ENCODE measurements around the gene SPAST. TPM values are rescaled to one million over a fixed set of nuclear protein-coding genes. Genes with fewer than 3 reads are reported as not detected.

The SPAST gene
- total and polyA plus RNA-seq, 2 donors (not counting 1 experiment from before 2014, with no cell fraction given) = 6.2 to 26.8 TPM

- Mint-ChIP-seq H3K9me3 (ENCODE audit: insufficient read depth) (no peaks in the 10 kb centered on the region), H3K4me3 (no peak overlapping the region), H3K4me1 (no peaks in the 10 kb centered on the region), H3K27me3 (no peaks in the 10 kb centered on the region), H3K27ac (no peak overlapping the region)
- H3K27ac ChIP-seq (ENCODE audit: low read length in 2 of 2) = no peak overlapping the region
- ATAC-seq (ENCODE audit: low read depth) = no peak
- no peaks in the 10 kb centered on the region for H3K4me1 ChIP-seq (ENCODE audit: control insufficient read depth in 2 of 2, insufficient read depth in 2 of 2, low read length in 2 of 2)
- H3K4me2 ChIP-seq (replicated peaks; ENCODE audit: low read depth, low read length, poor library complexity, severe bottlenecking) = no peak overlapping the region
- H3K9ac ChIP-seq (ENCODE audit: low read length) = no peak overlapping the region
- intact Hi-C loops (cut with micrococcal nuclease) = no loop called here
- H4K20me1 ChIP-seq (ENCODE audit: control insufficient read depth, insufficient read depth, low read length, poor library complexity, severe bottlenecking) = no peaks in the 10 kb centered on the region
- CTCF ChIA-PET = interaction anchor here (1.2 kb wide), 1 partner anchor 9 kb away, joined by 3 read pairs; no protein-coding TSS in a partner anchor
- WGBS (ENCODE audit: insufficient coverage) = no CpG with 5 or more reads among the region's 3 CpGs
- H3K4me3 ChIP-seq (ENCODE audit: control extremely low read depth in 1 of 5, extremely low read depth in 1 of 5, insufficient read depth in 1 of 5, low read depth in 2 of 5, low read length in 4 of 5) = no peak overlapping the region
- H3K27me3 ChIP-seq (replicated peaks in 1 of 4; ENCODE audit: control extremely low read depth in 1 of 4, control insufficient read depth in 3 of 4, insufficient read depth in 4 of 4, low read length in 3 of 4) = no peaks in the 10 kb centered on the region
- H2AFZ ChIP-seq (ENCODE audit: insufficient read depth, low read depth, low read length, poor library complexity, severe bottlenecking) = no peak overlapping the region
- TF ChIP-seq EZH2 (IDR thresholded peaks at IDR 0.05; ENCODE audit: borderline replicate concordance, insufficient read depth, low read depth, low read length, poor library complexity, severe bottlenecking) = no peak
- no peak for TF ChIP-seq CTCF (IDR thresholded peaks at IDR 0.05)
- POLR2A ChIA-PET = no interaction called here
- H3K79me2 ChIP-seq (ENCODE audit: control insufficient read depth, insufficient read depth, low read length) = no peaks in the 10 kb centered on the region
- no peaks in the 10 kb centered on the region for H3K9me3 ChIP-seq (ENCODE audit: control extremely low read depth in 1 of 3, control insufficient read depth in 2 of 3, insufficient read depth in 1 of 3, low read length in 2 of 3)
- DNase-seq = no peak
- H3K36me3 ChIP-seq (replicated peaks in 1 of 2; ENCODE audit: control extremely low read depth in 1 of 2, control insufficient read depth in 1 of 2, extremely low read depth in 1 of 2, insufficient read depth in 2 of 2, low read length in 1 of 2) = peaks cover 15 to 25% of the 10 kb centered on the region in 2 experiments
These were observed 54.7 kb downstream of the SPAST start for GRCh38 chr2:32118055-32118454.

GRCh38 chr2:32119161-32119560, 55.8 kb downstream of the SPAST start:
- ATAC-seq (ENCODE audit: low read depth) = no peak

More at GRCh38 chr2:32119161-32119560, 55.8 kb downstream of the SPAST start:
- no peak for DNase-seq
- H2AFZ ChIP-seq (ENCODE audit: insufficient read depth, low read depth, low read length, poor library complexity, severe bottlenecking) = no peak overlapping the region
- Mint-ChIP-seq H3K27me3 (no peaks in the 10 kb centered on the region), H3K27ac (no peak overlapping the region), H3K4me1 (no peaks in the 10 kb centered on the region), H3K9me3 (ENCODE audit: insufficient read depth) (no peaks in the 10 kb centered on the region), H3K4me3 (no peak overlapping the region)
- no CpG with 5 or more reads among the region's 2 CpGs for WGBS (ENCODE audit: insufficient coverage)
- H3K9ac ChIP-seq (ENCODE audit: low read length) = no peak overlapping the region
- intact Hi-C loops (cut with micrococcal nuclease) = no loop called here
- TF ChIP-seq EZH2 (IDR thresholded peaks at IDR 0.05; ENCODE audit: borderline replicate concordance, insufficient read depth, low read depth, low read length, poor library complexity, severe bottlenecking) = no peak
- TF ChIP-seq CTCF (IDR thresholded peaks at IDR 0.05) = no peak
- ChIA-PET CTCF (interaction anchor here (0.7 to 1.2 kb wide), 2 partner anchors 8 to 14 kb away, joined by 3 to 4 read pairs; no protein-coding TSS in a partner anchor), POLR2A (no interaction called here)
- no peak overlapping the region for H3K4me2 ChIP-seq (replicated peaks; ENCODE audit: low read depth, low read length, poor library complexity, severe bottlenecking)
- no peaks in the 10 kb centered on the region for H3K4me1 ChIP-seq (ENCODE audit: control insufficient read depth in 2 of 2, insufficient read depth in 2 of 2, low read length in 2 of 2)
- no peaks in the 10 kb centered on the region for H3K27me3 ChIP-seq (replicated peaks in 1 of 4; ENCODE audit: control extremely low read depth in 1 of 4, control insufficient read depth in 3 of 4, insufficient read depth in 4 of 4, low read length in 3 of 4)
- no peaks in the 10 kb centered on the region for H3K79me2 ChIP-seq (ENCODE audit: control insufficient read depth, insufficient read depth, low read length)
- H4K20me1 ChIP-seq (ENCODE audit: control insufficient read depth, insufficient read depth, low read length, poor library complexity, severe bottlenecking) = no peaks in the 10 kb centered on the region
- peaks cover 18 to 34% of the 10 kb centered on the region in 2 experiments for H3K36me3 ChIP-seq (replicated peaks in 1 of 2; ENCODE audit: control extremely low read depth in 1 of 2, control insufficient read depth in 1 of 2, extremely low read depth in 1 of 2, insufficient read depth in 2 of 2, low read length in 1 of 2)
- no peak overlapping the region for H3K27ac ChIP-seq (ENCODE audit: low read length in 2 of 2)
- H3K4me3 ChIP-seq (ENCODE audit: control extremely low read depth in 1 of 5, extremely low read depth in 1 of 5, insufficient read depth in 1 of 5, low read depth in 2 of 5, low read length in 4 of 5) = no peak overlapping the region
- H3K9me3 ChIP-seq (ENCODE audit: control extremely low read depth in 1 of 3, control insufficient read depth in 2 of 3, insufficient read depth in 1 of 3, low read length in 2 of 3) = no peaks in the 10 kb centered on the region
